Measurements from ENCODE around the gene CLPX. TPM values are rescaled to one million over a fixed set of nuclear protein-coding genes. Genes with fewer than 3 reads are reported as not detected.

The CLPX gene
- total RNA-seq, 2 experiments from 2014 or later, result 76.7 to 77.4 TPM

- intact Hi-C loops (cut with micrococcal nuclease), result no loop called here
- TF ChIP-seq CTCF (IDR thresholded peaks at IDR 0.05), result no peak
- Mint-ChIP-seq H3K27me3 (no peaks in the 10 kb centered on the region), H3K4me3 (no peak overlapping the region), H3K36me3 (ENCODE audit: low read depth) (no peaks in the 10 kb centered on the region), H3K9me3 (no peaks in the 10 kb centered on the region), H3K4me1 (ENCODE audit: low read depth) (no peaks in the 10 kb centered on the region), H3K27ac (no peak overlapping the region)
- POLR2A ChIA-PET, result interaction anchor here (0.6 kb wide), 1 partner anchor 287 kb away, joined by 3 read pairs; no protein-coding TSS in a partner anchor
- CTCF ChIA-PET, result no interaction called here
- DNase-seq (no peak), ATAC-seq (no peak)
These were observed 41.1 kb upstream of the CLPX start for GRCh38 chr15:65226221-65226620.

GRCh38 chr15:65223996-65224395 is 38.9 kb upstream of the CLPX start:
- intact Hi-C loops (cut with micrococcal nuclease), result no loop called here
- H3K27me3 Mint-ChIP-seq, result no peaks in the 10 kb centered on the region
- CTCF ChIA-PET, result no interaction called here

GRCh38 chr15:65222891-65223290 is 37.7 kb upstream of the CLPX start:
- ATAC-seq, result no peak
- H3K9me3 Mint-ChIP-seq, result no peaks in the 10 kb centered on the region
- no peak overlapping the region for H3K27ac Mint-ChIP-seq
- no peak for TF ChIP-seq CTCF (IDR thresholded peaks at IDR 0.05)
- H3K27me3 Mint-ChIP-seq, result no peaks in the 10 kb centered on the region
- no peak overlapping the region for H3K4me3 Mint-ChIP-seq
- DNase-seq, result no peak
- H3K36me3 Mint-ChIP-seq (ENCODE audit: low read depth), result no peaks in the 10 kb centered on the region
- ChIA-PET POLR2A (interaction anchor here (1.7 kb wide), 1 partner anchor 63 kb away, joined by 9 read pairs; the partner anchor contains the start of gene PARP16), CTCF (no interaction called here)
- intact Hi-C loops (cut with micrococcal nuclease), result no loop called here
- H3K4me1 Mint-ChIP-seq (ENCODE audit: low read depth), result peaks cover 14% of the 10 kb centered on the region

More at GRCh38 chr15:65223996-65224395, 38.9 kb upstream of the CLPX start:
- Mint-ChIP-seq H3K9me3 (no peaks in the 10 kb centered on the region), H3K4me1 (ENCODE audit: low read depth) (peaks cover 4% of the 10 kb centered on the region), H3K36me3 (ENCODE audit: low read depth) (no peaks in the 10 kb centered on the region), H3K4me3 (no peak overlapping the region), H3K27ac (no peak overlapping the region)
- ATAC-seq (no peak), DNase-seq (no peak)
- no peak for TF ChIP-seq CTCF (IDR thresholded peaks at IDR 0.05)
- POLR2A ChIA-PET, result interaction anchor here (0.9 to 1.2 kb wide), 4 partner anchors 9 to 63 kb away, joined by 3 read pairs; no protein-coding TSS in a partner anchor

- ChIA-PET CTCF (interaction anchor here (1.7 kb wide), 1 partner anchor 10 kb away, joined by 4 read pairs; the partner anchor contains the start of gene CILP), POLR2A (interaction anchor here (1.7 kb wide), 1 partner anchor 65 kb away, joined by 9 read pairs; the partner anchor contains the start of gene PARP16)
- peaks cover 1% of the 10 kb centered on the region for H3K27me3 Mint-ChIP-seq
- no peak overlapping the region for H3K4me3 Mint-ChIP-seq
- DNase-seq (no peak), ATAC-seq (no peak)
- H3K4me1 Mint-ChIP-seq (ENCODE audit: low read depth), result peaks cover 19% of the 10 kb centered on the region
- H3K27ac Mint-ChIP-seq, result no peak overlapping the region
- TF ChIP-seq CTCF (IDR thresholded peaks at IDR 0.05), result no peak
- H3K36me3 Mint-ChIP-seq (ENCODE audit: low read depth), result no peaks in the 10 kb centered on the region
- intact Hi-C loops (cut with micrococcal nuclease), result no loop called here
- H3K9me3 Mint-ChIP-seq, result no peaks in the 10 kb centered on the region
These were observed 36.6 kb upstream of the CLPX start for GRCh38 chr15:65221697-65222096.

GRCh38 chr15:65219137-65219536 is 34.0 kb upstream of the CLPX start:
- no peak for TF ChIP-seq CTCF (IDR thresholded peaks at IDR 0.05)
- peaks cover 19% of the 10 kb centered on the region for H3K4me1 Mint-ChIP-seq (ENCODE audit: low read depth)
- intact Hi-C loops (cut with micrococcal nuclease), result no loop called here
- H3K27ac Mint-ChIP-seq, result no peak overlapping the region
- ChIA-PET POLR2A (interaction anchor here (4.4 kb wide), 1 partner anchor 86 kb away, joined by 12 read pairs; the partner anchor contains the start of gene RNU5B-1), CTCF (interaction anchor here (0.7 kb wide), 1 partner anchor 34 kb away, joined by 3 read pairs; the partner anchor contains the start of gene CLPX)
- H3K27me3 Mint-ChIP-seq, result peaks cover 1% of the 10 kb centered on the region
- no peak for ATAC-seq
- no peaks in the 10 kb centered on the region for H3K9me3 Mint-ChIP-seq
- no peak for DNase-seq
- no peaks in the 10 kb centered on the region for H3K36me3 Mint-ChIP-seq (ENCODE audit: low read depth)
- no peak overlapping the region for H3K4me3 Mint-ChIP-seq

Data from activated CD8-positive, alpha-beta T cell treated with anti-CD3 and anti-CD28 coated beads for 36 hours (primary cell).